ENCODE data around the gene ACTR2.

- no peak for TF ChIP-seq CTCF (IDR thresholded peaks at IDR 0.05 in 8 of 11, conservative IDR thresholded peaks at IDR 0.05 in 3 of 11)
- TF ChIP-seq POLR2A (IDR thresholded peaks at IDR 0.05): no peak
- no peak for TF ChIP-seq POLR2AphosphoS5 (IDR thresholded peaks at IDR 0.05)
Measured at GRCh38 chr2:65275141-65275915, 47.7 kb downstream of the ACTR2 start.

All from spleen (tissue), 7 donors.